Right kidney (tissue), 1 donor: Measurements from ENCODE around the gene FOXP1.

Experiments
- DNase-seq: peaks from one replicate; pipeline ENCODE4 v3.0.0-alpha.2; 2016

FOXP1 gene

DNA sequence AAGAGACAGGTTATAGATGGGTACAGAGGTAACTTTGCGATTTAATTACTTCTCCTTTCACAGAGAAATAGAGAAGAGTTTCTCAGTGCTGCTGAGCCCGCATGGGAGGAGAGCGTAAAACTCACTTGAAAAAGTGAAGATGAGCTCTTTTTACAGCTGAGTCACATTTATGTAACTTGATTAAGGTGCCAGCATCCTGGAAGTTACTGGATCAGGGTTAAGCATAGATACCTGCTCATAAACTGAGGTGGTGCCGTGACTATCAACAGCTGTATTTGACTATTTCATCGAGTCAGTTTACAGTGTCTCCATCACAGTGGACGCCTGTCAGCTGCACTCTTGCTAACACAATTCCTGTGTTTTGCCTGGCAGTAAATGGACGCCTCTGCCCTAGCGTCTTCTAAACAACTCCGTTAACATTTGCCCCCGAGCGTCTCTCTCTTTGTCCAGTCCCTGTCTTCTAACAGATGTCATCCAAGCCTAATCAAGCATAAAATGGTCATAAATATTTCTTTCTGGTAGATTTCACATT is 414.6 kb downstream of the FOXP1 start:
- peak; percentile 52 for DNase-seq

GRCh38 chr3:71168121-71168721 is 415.3 kb downstream of the FOXP1 start:
- DNase-seq: no peak

DNA sequence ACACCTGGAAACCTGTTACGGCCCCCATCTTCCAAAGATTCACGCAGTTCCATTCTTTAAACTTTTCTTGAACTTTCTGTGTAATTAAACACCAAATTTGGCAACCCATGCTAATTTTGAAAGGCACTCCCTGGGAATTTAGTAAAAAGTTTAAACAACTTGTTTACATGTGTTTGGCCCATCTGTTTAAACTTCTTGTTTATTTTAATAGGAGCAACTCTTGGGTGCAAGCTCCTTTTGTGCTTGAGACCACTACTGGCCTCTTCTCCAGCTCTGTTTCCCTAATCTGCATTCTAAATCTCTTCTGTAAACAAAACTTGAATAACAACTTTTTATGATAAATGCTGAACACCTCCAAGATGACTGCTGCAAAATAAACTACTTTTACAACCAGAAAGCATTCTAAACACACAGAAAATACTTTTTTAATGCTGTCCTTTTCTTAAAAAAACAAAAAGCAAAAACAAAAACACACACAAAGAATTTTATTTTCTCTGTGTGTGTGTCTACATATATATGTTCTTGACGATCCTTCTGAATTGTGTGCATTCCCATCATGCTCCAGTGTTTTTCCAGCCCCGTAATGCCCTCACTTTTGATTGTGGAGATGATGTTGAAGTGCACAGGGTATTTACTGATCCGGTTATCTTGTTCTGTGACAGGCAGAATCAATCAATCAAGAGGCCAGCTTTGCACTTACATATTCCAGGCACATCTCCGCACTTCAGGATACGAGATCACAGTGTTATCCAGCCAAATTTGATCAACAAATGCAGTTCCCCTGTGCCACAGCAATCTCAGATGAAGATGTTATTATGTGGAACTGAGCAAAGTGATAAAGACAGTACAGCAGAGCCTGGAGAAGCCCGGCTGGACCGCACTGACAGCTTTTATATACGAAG is 416.9 kb downstream of the FOXP1 start:
- DNase-seq: no peak

DNA sequence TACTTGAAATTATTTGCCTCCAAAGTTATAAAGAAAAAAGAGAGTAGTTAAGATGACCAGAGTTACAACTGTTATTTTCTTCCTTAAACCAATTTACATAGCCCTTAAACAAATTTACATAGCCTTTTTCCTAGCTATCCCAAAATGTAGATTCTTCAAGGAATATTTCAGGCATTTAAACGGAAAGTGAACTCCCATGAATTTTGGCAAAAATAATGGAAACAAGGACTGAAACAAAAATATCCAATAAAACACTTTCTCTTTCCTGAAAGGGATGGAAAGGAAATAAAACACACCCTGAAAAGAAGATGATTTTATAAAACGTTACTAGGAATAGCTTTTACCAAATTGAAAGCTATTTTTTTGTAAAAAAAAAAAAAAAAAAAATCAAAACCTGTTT is 418.6 kb downstream of the FOXP1 start:
- DNase-seq: no peak

DNA sequence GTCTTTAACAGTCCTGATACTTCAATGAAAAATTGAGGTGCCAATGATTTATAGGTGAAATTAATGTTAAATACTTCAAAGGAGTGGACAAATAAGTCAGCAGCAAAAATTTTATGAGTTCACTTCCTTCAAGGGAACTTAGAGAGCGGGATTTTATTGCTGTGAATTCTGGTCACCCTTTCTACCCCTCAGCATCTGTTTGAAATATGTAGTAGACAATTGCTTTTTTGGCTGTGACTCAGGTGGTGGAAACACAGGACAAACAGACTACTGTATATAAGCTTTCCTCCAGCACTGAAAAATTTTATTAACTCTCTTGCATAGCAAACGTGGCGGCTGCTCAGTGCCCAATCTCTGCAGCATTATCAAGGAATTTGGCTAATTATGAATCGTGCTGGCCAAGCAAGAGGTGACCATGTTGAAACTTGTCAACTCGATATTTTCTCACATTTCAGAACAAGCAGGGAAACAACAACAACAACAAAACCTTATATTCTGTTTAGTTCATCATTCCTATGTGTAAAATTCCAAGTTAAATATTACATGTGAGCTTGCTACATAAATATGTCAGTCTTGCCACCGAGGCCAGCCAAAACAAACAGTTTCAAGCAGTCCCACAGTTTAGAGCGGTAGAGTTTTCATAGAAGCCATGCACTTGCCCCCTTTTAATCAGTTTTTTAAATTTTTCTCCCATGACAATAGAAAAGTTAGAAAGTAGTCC is 420.2 kb downstream of the FOXP1 start:
- no peak for DNase-seq

- no peak for DNase-seq
Observed at GRCh38 chr3:71162221-71162620, 421.3 kb downstream of the FOXP1 start.

- DNase-seq: no peak
Observed at GRCh38 chr3:71160785-71161546, 422.6 kb downstream of the FOXP1 start.

DNA sequence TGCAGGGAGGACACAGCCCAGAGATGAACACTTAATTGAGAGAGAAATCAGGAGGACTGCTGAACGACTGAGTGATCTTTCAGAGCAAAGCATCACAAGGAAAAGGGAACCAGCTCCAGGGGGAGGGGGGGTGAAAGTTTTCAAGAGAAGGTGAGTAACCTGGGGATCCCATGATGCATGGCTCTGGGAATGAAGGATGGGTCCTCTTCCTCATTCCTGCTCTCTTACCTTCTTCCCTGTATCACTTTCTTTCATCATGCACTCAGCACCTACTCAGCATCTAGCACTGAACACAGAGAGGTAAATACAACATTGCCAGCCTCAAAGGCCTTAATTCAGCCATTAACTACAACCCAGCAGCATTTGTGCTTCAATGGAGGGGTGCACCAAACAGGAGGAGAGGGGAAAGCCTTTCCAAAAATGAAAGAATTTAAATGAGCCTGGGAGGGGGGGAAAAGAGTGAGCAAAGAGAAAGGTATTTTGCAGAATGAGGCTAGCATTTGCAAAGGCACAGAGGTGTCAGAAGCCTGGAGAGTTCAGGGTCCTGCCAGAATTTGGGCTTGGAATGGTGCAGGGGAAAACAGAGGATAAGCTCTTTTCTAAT is 427.4 kb downstream of the FOXP1 start:
- DNase-seq: no peak

GRCh38 chr3:71154846-71155245 is 428.7 kb downstream of the FOXP1 start:
- DNase-seq: no peak

DNA sequence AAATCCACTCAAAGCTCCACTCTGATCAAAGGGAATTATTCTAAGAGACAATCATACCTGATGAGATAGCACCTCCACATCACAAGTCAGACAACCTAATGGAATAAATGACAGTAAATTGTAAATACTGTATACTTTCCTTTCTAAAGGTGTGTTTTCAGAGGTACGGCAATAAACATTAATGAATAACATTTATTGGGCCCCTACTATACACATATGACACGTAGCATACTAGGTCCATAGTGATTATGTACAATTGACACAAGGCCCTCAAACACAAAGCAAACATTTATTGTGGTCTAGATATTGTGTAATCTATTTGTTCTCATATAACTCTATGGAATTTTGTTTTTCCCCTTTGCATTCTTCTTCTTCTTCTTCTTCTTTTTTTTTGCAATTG is 429.8 kb downstream of the FOXP1 start:
- no peak for DNase-seq

DNA sequence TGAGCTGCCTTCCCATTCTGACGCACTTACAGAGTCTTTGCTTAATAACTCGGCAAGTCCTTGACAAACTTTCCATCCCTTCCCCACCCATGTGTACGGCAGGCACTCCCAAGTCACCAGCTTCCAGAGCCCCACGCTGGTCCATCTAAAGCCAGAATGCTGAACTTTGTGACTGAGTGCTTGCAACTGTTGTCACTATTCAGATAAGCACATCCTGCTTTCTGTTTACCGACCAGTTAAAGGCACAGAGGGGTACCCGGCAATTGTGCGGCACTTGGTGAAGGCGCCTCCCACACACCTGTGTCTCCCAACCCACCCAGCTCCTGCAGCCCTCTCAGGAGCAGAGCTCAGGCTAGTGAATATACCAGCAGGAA is 430.6 kb downstream of the FOXP1 start:
- DNase-seq: no peak

GRCh38 chr3:71152039-71152891 is 431.3 kb downstream of the FOXP1 start:
- no peak for DNase-seq

DNA sequence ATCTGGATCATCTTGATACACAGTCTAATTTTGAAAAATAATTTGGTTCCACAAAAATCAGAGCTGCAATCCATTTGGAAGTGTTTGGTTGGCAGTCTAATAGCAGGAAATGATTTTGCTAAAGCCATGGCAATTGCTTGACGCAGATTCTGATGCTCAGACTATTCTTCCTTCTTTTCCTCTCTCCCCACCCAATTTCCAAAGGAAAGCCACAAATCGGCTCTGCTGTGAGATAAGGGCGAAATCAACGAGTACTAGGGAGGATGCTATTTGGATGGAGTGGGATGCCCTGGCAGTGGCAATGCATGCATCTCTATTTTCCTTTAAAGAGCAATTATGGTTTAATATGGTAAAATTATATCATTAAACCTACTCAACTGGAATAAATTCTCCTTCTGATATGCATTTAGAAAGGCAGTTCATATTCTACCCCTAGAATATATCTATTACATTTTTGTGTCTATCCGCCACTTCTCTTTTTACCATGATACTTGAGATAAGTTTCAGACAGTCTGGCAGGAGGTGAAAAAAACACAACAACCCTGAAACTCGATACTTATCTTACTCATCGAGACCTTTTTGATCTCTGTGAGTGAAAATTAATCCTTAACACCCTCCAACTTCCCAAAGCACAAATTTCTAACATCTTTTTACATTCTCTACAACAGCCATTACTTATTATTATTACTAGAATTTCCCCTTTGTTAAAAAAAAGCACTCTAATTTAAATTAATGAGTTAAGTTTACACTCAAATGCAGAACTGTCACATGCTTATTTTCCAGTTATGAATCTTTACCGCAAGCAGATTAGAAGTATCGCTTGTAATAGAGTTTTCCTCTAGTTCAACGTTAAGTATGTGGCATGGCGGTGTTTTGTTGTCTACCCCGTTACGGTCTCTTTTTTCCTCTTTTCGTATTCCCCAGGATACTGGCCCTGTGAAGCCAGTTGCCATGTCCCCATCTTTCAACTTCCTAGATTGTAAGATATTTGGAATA is 433.3 kb downstream of the FOXP1 start:
- no peak for DNase-seq

- no peak for DNase-seq
Observed at GRCh38 chr3:71148455-71149060, 435.0 kb downstream of the FOXP1 start.

DNA sequence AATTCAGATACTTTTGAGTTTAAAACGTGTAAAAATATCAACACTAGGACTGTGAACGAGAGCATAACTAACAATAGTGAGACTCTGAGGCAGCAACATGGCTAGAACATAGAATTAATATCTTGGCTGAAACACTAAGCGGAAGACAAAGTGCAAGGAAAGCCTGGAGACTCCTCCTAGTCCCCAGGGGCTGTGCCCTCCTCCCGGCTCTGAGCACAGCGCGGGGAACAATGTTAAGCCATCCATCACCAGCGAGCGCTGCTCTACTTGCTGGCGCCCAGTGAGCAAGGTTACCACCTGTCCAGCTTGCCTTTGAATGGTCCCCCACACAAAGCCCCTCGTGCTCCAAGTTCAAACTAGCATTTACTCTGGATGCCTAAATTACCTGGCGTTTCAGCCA is 436.9 kb downstream of the FOXP1 start:
- no peak for DNase-seq

- DNase-seq: no peak
Observed at GRCh38 chr3:71145954-71146353, 437.6 kb downstream of the FOXP1 start.

GRCh38 chr3:71144525-71145253 is 438.8 kb downstream of the FOXP1 start:
- DNase-seq: no peak

DNA sequence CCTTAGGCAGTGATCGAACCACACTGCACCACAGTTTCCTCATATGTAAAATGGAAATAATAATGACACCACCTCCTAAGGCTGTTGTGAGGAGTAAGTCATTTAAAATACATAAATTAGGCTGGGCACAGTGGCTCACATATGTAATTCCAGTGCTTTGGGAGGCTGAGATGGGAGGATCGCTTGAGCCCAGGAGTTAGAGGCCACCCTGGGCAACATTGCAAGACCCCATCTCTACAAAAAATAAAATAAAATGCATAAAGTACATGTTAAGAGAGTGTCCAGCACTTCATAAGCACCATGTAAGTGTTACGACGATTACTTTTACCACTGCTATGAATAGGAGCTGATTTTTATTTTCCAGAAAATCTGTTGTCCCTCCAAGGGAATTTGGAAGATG is 440.0 kb downstream of the FOXP1 start:
- DNase-seq: no peak
